CD4-positive, alpha-beta T cell treated with Interleukin-15 for 4 hours (primary cell): ENCODE results near the gene HTR1B.

Experiments
- DNase-seq: peaks from one replicate; pipeline ENCODE4 v3.0.0-alpha.2; 2020; ENCODE audit warnings: low spot score

Gene HTR1B, protein sequence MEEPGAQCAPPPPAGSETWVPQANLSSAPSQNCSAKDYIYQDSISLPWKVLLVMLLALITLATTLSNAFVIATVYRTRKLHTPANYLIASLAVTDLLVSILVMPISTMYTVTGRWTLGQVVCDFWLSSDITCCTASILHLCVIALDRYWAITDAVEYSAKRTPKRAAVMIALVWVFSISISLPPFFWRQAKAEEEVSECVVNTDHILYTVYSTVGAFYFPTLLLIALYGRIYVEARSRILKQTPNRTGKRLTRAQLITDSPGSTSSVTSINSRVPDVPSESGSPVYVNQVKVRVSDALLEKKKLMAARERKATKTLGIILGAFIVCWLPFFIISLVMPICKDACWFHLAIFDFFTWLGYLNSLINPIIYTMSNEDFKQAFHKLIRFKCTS

DNA sequence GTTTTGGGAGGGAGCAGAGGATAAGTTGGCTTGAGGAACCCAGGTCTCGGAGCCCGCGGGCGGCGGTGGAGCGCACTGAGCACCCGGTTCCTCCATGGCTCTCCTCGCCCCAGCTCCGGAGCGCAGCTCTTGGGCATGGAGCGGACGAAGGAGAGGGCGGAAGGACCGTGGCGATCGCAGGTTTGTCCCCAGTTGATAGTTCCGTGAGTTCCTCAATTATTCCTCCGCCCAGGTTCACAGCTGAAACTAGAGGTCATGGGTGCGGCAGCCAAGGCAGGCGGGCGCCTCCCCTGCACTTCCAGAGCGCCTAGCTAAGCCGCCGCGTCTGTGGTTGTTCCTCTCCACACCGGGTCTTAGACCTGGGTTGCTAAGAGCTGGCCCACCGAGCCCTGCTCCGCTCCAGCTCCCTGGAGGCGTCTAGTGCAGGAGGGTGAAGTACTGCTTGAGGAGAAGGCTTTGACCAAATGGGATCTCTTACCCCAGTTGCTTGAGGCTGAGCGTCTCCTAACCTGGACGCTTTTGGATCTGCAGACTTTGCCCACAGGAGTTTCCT, at the start of gene HTR1B:
TSS of gene HTR1B (minus strand) at position 184 of the 553 bp plus-strand sequence. CDS start at position 96, 88 bp downstream.
- no peak for DNase-seq

DNA sequence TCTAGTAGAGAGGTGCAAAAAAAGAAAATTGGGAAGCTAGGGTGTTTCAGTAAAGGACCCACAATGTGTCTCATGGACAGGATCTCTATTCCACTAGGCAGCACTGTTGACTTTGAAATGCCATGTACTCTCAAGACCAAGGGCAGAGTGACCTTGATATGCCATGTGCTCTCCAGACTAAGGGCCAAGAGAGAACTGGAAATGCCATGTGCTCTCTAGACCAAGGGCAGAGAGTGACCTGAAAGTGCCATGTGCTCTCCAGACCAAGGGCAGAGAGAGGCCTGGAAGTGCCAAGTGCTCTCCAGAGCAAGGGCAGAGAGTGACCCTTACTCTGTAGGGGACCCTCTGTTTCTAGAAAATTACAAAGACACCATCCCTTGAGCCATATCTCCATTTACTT, 49.3 kb upstream of the HTR1B start:
- DNase-seq = no peak

DNA sequence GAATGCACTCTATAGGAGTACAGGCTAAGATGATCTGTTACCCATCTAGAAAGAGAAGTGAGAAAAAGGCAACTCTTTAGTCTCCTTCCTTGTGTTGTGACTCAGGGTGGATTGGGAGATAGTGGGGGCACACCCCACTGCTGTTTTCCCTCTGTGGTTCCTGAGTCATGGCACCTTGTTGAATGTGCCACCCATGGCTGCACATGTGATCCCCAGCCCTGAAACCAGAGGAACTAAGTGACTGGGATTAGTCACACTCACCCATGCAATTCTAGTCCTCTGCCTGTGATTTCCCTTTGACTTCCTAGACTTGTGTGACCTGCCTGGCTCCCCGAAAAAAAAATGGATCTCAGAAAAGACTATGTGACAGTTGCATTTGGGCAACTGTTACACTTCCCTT, 48.6 kb upstream of the HTR1B start:
- DNase-seq = no peak

DNA sequence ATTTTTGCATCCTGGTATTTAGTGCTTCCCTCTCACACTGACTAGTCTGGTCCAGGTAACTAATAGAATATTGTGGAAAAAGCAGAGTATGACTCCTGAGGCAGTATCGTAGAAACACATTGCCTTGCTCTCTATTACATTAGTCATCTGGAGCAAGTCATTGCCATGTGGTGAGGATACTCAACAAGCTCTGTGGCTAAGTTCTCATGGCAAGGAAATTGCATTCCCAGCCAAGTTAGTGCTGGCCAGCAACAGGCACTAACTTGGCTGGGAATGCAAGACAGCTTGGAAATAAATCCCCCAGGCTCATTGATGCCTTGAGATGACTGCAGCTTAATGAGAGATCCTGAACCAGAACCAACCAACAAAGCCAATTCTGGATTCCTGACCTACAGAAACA, 39.7 kb upstream of the HTR1B start:
- DNase-seq = no peak

DNA sequence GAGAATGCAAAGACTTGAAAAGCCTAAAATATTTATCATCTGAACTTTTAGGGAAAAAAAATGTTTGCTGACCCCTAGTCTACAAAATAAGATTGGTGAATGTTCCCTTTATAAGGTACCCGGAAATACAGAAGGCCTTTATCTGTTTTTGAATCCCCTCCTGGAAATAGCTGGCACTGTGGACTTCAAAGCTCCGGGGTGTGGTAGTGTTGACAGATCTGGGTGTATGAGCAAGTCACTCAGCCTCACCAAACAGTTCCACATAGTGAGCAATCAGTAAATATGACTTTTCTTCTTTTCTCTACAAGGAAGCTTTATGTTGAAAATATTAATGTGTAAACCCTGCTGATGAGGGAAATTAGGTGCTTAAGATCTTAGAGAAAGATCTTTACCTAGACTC, 29.2 kb upstream of the HTR1B start:
- DNase-seq = no peak

DNA sequence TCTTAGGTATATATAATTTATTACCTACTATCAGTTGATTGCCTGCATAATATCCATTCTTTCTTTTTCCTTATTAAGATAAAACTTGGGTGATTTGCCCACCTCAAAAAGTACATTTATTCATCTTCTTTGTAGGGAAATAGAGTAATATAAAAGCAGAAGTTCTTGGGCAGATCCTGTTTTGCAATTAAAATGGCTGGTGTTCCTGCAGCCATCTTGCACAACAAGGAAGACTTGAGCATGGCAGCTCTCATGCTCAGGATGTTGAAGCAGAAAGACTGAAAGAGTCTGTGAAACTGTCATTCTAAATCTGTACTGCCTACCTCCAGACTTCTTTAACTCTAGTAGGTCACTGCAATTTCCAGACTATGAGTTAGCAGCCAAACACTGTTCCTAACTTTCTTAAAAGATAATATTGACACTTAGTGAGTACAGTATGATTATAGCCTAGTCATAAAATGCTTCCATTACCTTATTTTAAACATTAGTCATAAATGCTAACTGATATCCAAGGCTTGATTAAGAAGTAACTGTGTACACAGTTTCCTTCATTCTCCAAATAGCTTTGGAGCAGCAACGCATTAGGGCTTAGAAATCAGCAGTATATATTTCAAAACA, 24.6 kb upstream of the HTR1B start:
- DNase-seq = no peak

DNA sequence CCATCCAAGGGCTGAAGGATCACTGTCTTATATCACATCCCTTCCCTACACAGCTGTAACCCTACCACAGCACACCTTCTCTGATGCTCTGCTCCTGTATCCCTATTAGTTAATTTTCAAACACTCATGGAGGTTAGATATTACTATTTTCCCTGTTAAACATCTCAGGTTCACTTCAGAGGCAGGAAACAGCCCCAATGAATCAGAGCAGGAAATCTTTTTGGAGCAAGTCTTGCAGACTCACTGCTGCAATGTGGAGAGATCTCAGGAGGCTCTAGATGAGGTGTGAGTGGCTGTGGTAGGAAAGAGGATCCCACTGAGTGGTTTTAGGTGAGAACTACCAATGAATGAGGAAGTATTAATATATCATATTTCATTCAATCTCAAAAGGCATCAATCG, 19.7 kb upstream of the HTR1B start:
- DNase-seq = no peak

DNA sequence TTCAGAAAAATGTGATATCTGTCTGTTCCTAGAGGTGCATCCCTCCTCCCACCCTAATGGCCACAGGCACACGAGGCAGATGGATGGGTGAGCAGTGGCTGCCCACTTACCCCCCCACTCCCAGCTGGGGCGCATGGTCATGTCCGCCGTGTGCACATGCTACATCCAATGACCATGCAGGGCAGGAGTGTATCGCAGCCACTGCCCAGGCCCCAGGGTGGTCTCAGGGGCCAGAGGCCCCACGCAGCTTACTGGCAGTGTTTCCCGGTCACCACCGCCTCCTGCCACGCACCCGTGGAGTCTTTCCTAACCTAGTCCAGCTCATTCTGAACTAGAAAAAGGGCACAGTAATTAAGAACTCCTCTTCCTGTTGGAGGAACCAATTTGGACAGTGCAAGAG, 11.7 kb upstream of the HTR1B start:
- DNase-seq = no peak

DNA sequence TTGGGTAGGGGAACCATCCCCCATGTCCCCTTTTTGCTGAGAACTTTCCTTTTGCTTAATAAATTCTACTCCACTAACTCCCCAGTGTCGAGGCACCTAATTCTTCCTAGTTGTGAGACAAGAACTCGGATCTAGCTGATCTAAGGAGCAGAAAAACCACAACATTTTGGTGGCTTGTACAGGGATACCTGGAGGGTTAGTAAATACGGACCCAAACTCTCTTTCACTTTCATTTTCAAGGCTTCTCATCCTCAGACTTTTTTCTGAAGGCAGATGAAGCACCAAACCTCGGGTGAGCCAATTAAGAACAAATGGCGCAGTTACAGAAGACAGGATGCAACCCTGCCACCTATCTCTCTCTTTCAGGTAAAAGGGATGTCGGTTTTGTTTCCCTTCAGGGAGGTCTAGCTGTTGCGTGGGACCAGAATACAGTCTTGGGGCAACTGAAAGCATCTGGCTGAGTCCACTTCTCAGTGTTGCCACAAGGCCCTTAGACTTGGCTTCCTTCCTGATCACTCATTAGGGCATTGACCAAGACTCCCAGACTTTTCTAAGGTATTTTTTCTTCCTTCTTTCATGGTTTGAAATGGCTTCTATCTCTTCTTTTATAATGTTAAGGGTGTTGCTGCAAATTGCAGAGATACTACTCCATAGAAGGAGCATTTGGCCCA, 11.1 kb upstream of the HTR1B start:
- DNase-seq = no peak

DNA sequence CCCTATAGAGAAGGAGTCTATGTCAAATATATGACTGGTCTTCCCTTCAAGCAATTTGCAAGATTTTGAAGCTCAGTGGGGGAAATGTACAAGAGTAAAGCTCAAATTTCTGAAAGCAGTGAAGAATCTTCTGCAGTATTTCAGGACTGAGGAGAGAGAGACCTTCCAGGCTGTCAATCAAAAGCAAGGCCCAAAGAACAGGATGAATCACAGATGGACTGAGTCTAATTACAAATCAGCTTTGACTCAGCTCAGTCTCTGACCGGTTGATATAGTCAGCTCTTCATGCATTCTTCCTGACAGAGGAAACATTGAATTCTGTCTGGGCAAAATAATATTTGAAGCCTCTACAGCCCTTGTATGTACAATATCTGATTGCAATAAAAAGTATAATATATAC, 7.7 kb upstream of the HTR1B start:
- DNase-seq = no peak

DNA sequence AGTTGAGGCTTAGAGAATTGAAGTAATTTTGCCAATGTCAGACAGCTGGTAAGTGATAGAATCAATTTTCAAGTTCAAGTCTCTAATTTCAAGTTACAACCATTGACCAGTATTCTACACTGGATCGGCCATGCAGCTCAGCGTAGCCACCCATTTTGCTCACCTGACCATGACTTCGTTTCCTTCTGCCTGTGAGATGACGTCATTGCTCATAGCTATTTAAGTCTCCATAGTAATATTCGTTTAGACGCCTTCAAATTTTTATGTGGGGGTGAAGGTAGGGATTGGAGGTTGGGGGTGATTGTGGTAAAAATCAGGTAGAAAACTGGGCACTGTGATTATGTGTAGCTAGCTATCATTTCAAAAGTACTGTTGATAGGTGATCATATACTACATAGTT, 5.6 kb upstream of the HTR1B start:
- no peak for DNase-seq

DNA sequence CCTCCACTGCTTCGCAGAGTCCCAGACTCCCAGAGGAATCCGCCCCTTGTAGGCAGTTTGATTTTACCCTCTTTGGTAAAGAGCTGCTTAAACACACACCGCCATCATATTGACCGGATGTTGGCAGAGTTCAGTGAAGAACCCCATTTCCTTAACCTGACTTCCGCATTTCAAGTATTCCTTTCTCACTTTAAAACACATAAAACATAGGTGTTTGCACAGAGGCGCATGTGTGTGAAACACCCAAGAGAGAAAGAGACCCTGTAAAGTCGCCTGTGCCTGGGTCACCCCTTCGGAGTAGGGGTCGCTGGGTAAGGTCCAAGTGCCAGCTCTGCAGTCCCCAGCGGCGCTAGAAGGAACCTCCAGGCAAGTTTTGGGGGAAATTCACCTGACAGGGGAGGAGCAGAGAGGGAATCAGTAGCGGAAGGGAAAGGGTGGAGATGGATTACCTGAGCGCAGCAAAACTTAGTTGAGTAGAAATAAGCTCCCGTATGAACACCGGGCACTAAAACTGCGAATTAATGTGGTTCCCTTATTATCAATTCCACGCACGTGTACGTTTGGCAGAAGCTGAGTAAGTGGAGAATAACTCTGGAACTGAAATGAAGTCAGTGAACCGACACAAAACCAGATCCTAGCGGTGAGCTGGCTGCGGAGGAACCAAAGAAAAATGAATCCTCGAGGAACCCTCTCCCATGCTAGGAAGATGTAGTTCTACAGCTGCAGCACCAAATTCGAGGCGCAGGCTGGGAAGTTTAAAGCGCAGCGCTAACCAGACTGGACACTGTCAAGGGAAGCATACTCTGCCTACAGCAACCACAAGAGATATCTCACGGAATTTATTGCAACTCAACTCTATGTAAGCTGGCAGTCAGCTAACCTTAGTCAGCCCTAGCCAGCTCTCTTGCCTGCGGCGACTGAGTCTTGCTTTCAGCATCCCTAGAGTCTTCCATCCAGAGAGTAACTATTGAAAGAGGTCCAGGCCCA, 3.5 kb upstream of the HTR1B start:
- DNase-seq = no peak

DNA sequence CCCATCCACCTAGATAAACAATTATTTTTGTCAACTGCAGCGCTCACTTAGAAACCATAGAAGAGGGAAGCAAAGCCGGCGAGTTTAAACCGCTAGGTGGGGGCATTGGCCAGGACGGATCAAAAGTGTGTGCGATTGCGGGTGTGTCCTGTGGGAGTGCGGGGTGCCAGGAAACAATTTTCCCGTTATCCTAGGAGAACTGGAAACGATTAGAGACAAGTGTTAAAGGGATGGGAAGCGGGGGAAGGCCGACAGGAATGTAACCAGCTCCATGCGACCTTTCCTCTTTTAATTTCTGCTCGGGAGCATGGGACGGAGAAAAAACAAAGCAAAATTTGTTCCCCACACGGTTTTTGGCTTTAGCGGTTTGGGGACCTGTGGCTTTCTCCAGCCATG, 2.8 kb upstream of the HTR1B start:
- DNase-seq = no peak

DNA sequence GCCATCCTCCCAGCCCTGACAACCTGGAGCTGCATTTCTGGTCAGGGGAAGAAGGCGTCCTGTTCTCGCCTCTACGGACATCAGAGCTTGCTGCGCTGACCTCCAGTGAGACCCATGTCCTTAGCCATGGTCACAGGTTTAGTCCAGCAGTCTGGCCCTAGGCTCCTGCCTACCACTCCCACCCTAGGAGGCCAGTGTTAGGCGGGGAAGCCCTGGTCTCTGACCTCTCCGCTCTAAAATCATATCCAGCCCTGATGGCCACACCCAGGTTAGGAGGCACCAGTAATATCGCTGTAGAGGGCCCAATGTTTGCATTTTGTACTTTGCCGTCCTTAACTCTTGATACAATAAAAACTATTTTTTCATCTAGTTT, 1.2 kb upstream of the HTR1B start:
- no peak for DNase-seq

DNA sequence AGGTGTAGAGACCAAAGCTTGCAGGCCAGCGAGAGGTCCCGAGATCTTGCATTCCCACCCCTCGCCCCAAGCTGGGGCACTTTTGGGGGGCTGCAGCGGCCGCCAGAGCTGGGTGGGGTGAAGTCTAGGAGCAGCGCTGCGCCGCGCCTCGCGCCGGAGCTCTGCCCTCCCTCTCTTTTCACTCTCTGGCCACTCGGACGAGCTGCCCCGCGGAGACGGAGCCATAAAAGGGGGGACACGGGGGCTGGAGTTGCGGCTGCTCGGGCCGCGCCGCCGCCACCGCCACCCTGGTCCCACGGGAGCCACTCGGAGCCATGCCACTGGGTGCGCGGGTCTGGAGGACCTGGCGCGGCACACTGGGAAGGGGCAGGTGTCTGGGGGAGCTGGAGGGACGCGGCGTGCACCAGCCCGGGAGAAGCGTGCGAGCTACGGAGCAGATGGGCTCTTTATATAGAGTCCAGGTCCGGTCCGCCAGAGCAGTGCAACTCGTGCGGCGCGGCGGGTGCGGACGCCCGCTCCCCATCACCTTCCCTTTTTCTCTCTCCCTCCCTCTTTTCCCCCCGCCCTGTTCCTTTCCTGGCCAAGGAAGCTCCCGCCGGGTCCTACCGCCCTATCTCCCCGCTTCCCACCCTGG, 687 bp upstream of the HTR1B start:
- no peak for DNase-seq

DNA sequence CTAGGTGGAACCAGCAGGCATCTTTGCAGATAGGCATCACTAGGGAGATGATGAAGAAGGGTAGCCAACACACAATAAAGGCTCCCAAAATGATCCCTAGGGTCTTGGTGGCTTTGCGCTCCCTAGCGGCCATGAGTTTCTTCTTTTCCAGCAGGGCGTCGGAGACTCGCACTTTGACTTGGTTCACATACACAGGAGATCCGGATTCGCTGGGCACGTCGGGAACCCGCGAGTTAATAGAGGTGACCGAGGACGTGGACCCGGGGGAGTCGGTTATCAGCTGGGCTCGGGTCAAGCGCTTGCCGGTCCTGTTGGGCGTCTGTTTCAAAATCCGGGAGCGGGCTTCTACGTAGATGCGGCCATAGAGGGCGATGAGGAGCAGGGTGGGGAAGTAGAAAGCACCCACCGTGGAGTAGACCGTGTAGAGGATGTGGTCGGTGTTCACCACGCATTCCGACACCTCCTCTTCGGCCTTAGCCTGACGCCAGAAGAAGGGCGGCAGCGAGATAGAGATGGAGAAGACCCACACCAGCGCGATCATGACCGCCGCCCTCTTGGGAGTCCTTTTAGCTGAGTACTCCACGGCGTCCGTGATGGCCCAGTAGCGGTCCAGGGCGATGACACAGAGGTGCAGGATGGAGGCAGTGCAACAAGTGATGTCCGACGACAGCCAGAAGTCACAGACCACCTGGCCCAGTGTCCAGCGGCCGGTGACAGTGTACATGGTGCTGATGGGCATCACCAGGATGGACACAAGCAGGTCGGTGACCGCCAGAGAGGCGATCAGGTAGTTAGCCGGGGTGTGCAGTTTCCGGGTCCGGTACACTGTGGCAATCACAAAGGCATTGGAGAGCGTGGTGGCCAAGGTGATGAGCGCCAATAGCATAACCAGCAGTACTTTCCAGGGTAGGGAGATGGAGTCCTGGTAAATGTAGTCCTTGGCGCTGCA, 658 bp downstream of the HTR1B start:
- DNase-seq = no peak

DNA sequence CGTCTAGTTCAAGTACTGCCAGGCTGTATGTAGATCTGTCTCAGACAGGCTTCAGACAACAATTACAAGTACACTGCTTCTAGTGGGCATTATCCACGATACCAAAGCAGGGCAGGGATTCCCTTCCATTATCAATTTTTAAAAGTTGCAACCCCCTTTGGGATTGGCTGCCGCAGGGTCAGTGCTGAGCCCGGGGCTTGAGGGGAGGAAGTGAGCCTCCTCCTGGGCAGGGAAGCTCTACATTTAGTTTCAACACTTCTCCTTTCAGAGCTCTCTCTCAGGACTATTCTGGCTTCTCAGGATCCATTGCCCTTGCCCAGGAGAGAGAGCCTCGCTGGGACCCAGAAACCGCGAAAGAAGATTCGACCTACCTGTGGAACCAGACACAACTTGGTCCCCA, 1.5 kb downstream of the HTR1B start:
- no peak for DNase-seq

DNA sequence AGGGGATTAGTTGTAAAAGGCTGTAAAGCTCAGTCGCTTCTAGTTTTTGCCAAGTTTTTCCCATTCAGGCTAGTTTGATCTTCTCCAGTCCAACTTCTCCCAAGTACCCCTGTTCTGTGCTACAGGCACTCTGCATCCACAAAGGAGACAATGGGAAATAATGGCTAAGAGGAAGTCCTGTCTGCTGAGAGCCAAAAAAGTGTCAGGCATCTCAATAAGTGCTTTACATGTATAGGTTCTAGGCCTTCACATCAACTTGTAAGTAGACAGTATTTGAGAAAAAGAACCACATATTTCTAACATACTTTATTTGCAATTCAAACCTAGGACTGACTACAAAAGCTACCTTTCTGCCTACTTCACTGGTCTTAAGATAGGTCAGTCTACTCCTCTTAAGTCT, 4.9 kb downstream of the HTR1B start:
- no peak for DNase-seq

DNA sequence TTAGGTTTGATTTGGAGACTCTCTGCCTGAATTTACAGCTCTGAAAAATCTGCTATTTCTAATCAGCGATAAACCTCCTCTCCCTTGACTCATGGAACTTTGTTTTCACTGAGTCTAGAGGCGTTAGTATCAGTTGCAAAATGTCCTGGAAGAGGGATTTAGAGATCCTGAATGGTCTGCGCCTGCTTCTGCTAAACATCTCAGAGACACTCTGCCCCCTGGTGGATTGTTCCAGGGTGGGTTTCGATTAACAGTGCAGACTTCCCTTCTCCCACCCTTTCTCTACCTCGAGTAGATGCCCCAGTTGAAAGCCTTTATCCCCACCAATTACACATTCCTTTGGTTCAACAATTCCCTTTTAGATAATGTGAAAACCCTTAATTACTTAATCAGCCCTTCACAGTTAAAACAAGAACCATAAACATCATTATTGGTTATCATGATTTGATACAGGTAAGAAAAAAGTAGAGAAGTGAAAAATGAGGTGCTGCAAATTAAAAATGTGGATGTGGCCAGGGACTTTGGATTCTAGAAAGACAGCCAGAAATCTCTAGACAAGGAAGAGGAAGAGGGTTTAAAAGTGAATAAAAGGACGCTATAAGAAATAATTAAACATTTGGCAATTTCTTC, 5.5 kb downstream of the HTR1B start:
- peak; percentile 14 for DNase-seq
